Panc1 (cell line): Measurements from ENCODE around the gene SLC46A3. TPM values are rescaled to one million over a fixed set of nuclear protein-coding genes. Genes with fewer than 3 reads are reported as not detected.

Experiments
- ATAC-seq: fragments of 200-7000 bp; cut with Tn5 transposase; 2 replicates; pipeline ENCODE4 v1.9.1; 2020; ENCODE audit warnings: mild to moderate bottlenecking, moderate library complexity
- BruUV-seq: library from RNA; stranded (reverse); fragments of 400-500 nt; replicated peaks from 2 replicates; lab custom pipeline; 2021; lab: Mats Ljungman, UMichigan
- CTCF ChIA-PET: fragments of 300-600 bp; sonication (Branson Sonifier 250); formaldehyde crosslinking; loops from one replicate; lab custom pipeline; 2022; ENCODE audit warnings: antibody characterized with exemption; lab: Charles Lee
- POLR2A ChIA-PET: fragments of 300-600 bp; sonication (Branson Sonifier 250); formaldehyde crosslinking; loops from one replicate; lab custom pipeline; 2022; ENCODE audit warnings: antibody characterized with exemption; lab: Charles Lee
- DNase-seq: peaks from one replicate; pipeline ENCODE4 v3.0.0-alpha.2; 2010; ENCODE audit warnings: low read depth, low spot score
- H3K27ac ChIP-seq: 2 replicates; pipeline ENCODE4 v1.5.1; 2011; ENCODE audit warnings: mild to moderate bottlenecking, low read length, inconsistent platforms
- H3K27me3 ChIP-seq: fragments of 200-500 bp; sonication (Bioruptor generic); 2 replicates; pipeline ENCODE4 v1.6.0; 2014; ENCODE audit warnings: low read length, inconsistent platforms; ENCODE audit not compliant: control insufficient read depth, insufficient read depth
- H3K36me3 ChIP-seq: fragments of 200-500 bp; sonication (Bioruptor generic); 2 replicates; pipeline ENCODE4 v1.5.1; 2014; ENCODE audit warnings: inconsistent platforms, mild to moderate bottlenecking, low read length, moderate library complexity; ENCODE audit not compliant: control insufficient read depth, insufficient read depth
- H3K4me1 ChIP-seq: 2 replicates; pipeline ENCODE4 v1.5.1; 2011; ENCODE audit warnings: inconsistent platforms, mild to moderate bottlenecking, low read length, moderate library complexity; ENCODE audit not compliant: control insufficient read depth, insufficient read depth
- H3K4me3 ChIP-seq, 2 experiments: 2 replicates each; pipeline ENCODE4 v1.5.1; 2011 to 2012; ENCODE audit warnings: low read depth in 2 of 2, low read length in 2 of 2, mild to moderate bottlenecking in 2 of 2, inconsistent platforms in 1 of 2, moderate library complexity in 1 of 2
- H3K9me3 ChIP-seq: fragments of 200-500 bp; sonication (Bioruptor generic); 2 replicates; pipeline ENCODE4 v1.5.1; 2014; ENCODE audit warnings: low read depth, mild to moderate bottlenecking, inconsistent platforms, low read length, moderate library complexity; ENCODE audit not compliant: control insufficient read depth, insufficient read depth
- CTCF ChIP-seq: fragments of 450-650 bp; IDR thresholded peaks from 2 replicates; pipeline ENCODE4 v1.5.1; 2017; ENCODE audit warnings: mild to moderate bottlenecking
- POLR2AphosphoS5 ChIP-seq: IDR thresholded peaks from 2 replicates; pipeline ENCODE4 v1.6.1; 2012; ENCODE audit warnings: mild to moderate bottlenecking, low read depth, low read length, moderate library complexity
- REST ChIP-seq, 2 experiments: IDR thresholded peaks; 2 replicates each; pipeline ENCODE4 v1.6.1; 2011 to 2012; ENCODE audit warnings: low read depth in 2 of 2, control low read depth in 1 of 2, low read length in 1 of 2, mild to moderate bottlenecking in 1 of 2, moderate library complexity in 1 of 2; ENCODE audit not compliant: insufficient read depth in 1 of 2
- SIN3A ChIP-seq: IDR thresholded peaks from 2 replicates; pipeline ENCODE4 v1.6.1; 2012; ENCODE audit warnings: low read depth, mild to moderate bottlenecking, low read length, moderate library complexity, borderline replicate concordance; ENCODE audit not compliant: insufficient read depth
- TCF7L2 ChIP-seq: IDR thresholded peaks from 2 replicates; pipeline ENCODE4 v1.6.1; 2011; ENCODE audit warnings: mild to moderate bottlenecking, low read depth, low read length, inconsistent platforms
- in situ Hi-C: cut with HindIII; loops from 2 replicates; pipeline ENCODE4 v1.10.0; 2016; ENCODE audit warnings: low sequenced_read_pairs, low pct_unique_long_range_greater_than_20kb
- intact Hi-C: fragments of 100-400 bp; cut with micrococcal nuclease; formaldehyde crosslinking; loops from one replicate; pipeline ENCODE4 v1.10.0; 2022; ENCODE audit not compliant: unreplicated experiment
- total RNA-seq: library from RNA; stranded (reverse); gene quantifications from one replicate; pipeline ENCODE4 v1.2.1, GENCODE V29; 2021; ENCODE audit not compliant: unreplicated experiment

SLC46A3 gene
- total RNA-seq, 1 experiment from 2014 or later, result 5.5 TPM

- ATAC-seq (no peak), DNase-seq (no peak)
- peaks cover 10% of the 10 kb centered on the region for H3K9me3 ChIP-seq
- TF ChIP-seq CTCF, result no peak
- TF ChIP-seq TCF7L2, result peak; percentile 59; the same call in 1 of the 2 replicates
- no peak for TF ChIP-seq REST (IDR thresholded peaks at IDR 0.05; ENCODE audit: insufficient read depth in 1 of 2, low read depth in 2 of 2, low read length in 1 of 2)
- no peak for TF ChIP-seq POLR2AphosphoS5
- no peaks in the 10 kb centered on the region for H3K27me3 ChIP-seq
- ChIA-PET CTCF (no interaction called here), POLR2A (no interaction called here)
- in situ Hi-C loops (no loop called here), intact Hi-C loops (no loop called here)
- H3K36me3 ChIP-seq, result no peaks in the 10 kb centered on the region
- BruUV-seq, result no TSS peak
- no peak overlapping the region for H3K4me3 ChIP-seq
- H3K4me1 ChIP-seq, result peaks cover 10% of the 10 kb centered on the region
- H3K27ac ChIP-seq, result peak overlapping the region; percentile 85
Measured at GRCh38 chr13:28754698-28755545, 36.2 kb upstream of the SLC46A3 start.

- BruUV-seq, result no TSS peak
- TF ChIP-seq REST (IDR thresholded peaks at IDR 0.05; ENCODE audit: insufficient read depth in 1 of 2, low read depth in 2 of 2, low read length in 1 of 2) (no peak), CTCF (no peak), TCF7L2 (no peak), POLR2AphosphoS5 (no peak), SIN3A (no peak)
- CTCF ChIA-PET, result no interaction called here
Measured at GRCh38 chr13:28753946-28754345, 35.2 kb upstream of the SLC46A3 start.

More at GRCh38 chr13:28753946-28754345, 35.2 kb upstream of the SLC46A3 start:
- no peak overlapping the region for H3K4me3 ChIP-seq
- intact Hi-C loops, result no loop called here
- DNase-seq (no peak), ATAC-seq (no peak)
- H3K27me3 ChIP-seq, result no peaks in the 10 kb centered on the region
- peaks cover 9% of the 10 kb centered on the region for H3K9me3 ChIP-seq
- POLR2A ChIA-PET, result interaction anchor here (0.5 kb wide), 1 partner anchor 31 kb away, joined by 3 read pairs; no protein-coding TSS in a partner anchor
- H3K4me1 ChIP-seq, result peaks cover 10% of the 10 kb centered on the region
- peak overlapping the region; percentile 85 for H3K27ac ChIP-seq
- in situ Hi-C loops, result no loop called here
- H3K36me3 ChIP-seq, result no peaks in the 10 kb centered on the region
